Esophagus squamous epithelium (tissue), 5 donors: Measurements from ENCODE around the gene TM9SF1. TPM values are rescaled to one million over a fixed set of nuclear protein-coding genes. Genes with fewer than 3 reads are reported as not detected.

Source experiments
- DNase-seq: peaks from one replicate; lab custom pipeline; 2025; lab: John Stamatoyannopoulos, UW
- H3K27ac ChIP-seq, 4 donors: fragments of 200-600 bp; sonication (generic); one replicate each; pipeline ENCODE4 v1.5.1; 2016 to 2019; ENCODE audit warnings: mild to moderate bottlenecking in 1 of 4
- H3K27me3 ChIP-seq, 4 donors: fragments of 200-600 bp; sonication (generic); 1 replicate in 3 of 4; 2 replicates in 1 of 4; pipeline versions ENCODE4 v1.5.1 to v1.6.0; 2017 to 2021; ENCODE audit warnings: antibody characterized with exemption in 1 of 4
- H3K36me3 ChIP-seq, 3 donors: fragments of 200-600 bp; sonication (generic); one replicate each; pipeline ENCODE4 v1.5.1; 2016 to 2019
- H3K4me1 ChIP-seq, 3 donors: fragments of 200-600 bp; sonication (generic); one replicate each; pipeline ENCODE4 v1.5.1; 2017 to 2019
- H3K4me3 ChIP-seq, 4 donors: fragments of 200-600 bp; sonication (generic); 1 replicate in 3 of 4; 2 replicates in 1 of 4; pipeline ENCODE4 v1.5.1; 2016 to 2019; ENCODE audit warnings: mild to moderate bottlenecking in 2 of 4, moderate library complexity in 1 of 4
- H3K9me3 ChIP-seq, 3 donors: fragments of 200-600 bp; sonication (generic); one replicate each; pipeline ENCODE4 v1.5.1; 2016 to 2019
- POLR2A ChIP-seq, 4 donors: fragments of 450-650 bp; IDR thresholded peaks; one replicate each; pipeline ENCODE4 v1.6.1; 2017; ENCODE audit warnings: antibody characterized with exemption in 4 of 4, mild to moderate bottlenecking in 4 of 4, moderate library complexity in 3 of 4
- WGBS, 2 donors: methylation state at CpG; one replicate each; pipeline ENCODE4 v1.1.5; 2018; 5-methylcytosine and 5-hydroxymethylcytosine counted together
- intact Hi-C: fragments of 100-400 bp; cut with DNase I; formaldehyde crosslinking; loops from one replicate; pipeline ENCODE4 v1.15.0; 2022
- total RNA-seq, 4 donors: library from RNA; depleted of rRNA; stranded (reverse); fragments of >200 nt; gene quantifications; one replicate each; pipeline ENCODE4 v1.1.0, GENCODE V29; 2016
- TF ChIP-seq, protein P1 (sequence below), 6 experiments: fragments of 450-650 bp in 4 of 6; fragments of 200-600 bp in 2 of 6; sonication (generic) in 2 of 6; IDR thresholded peaks; one replicate each; pipeline ENCODE4 v1.5.1; 2016 to 2019; ENCODE audit warnings: antibody characterized with exemption in 6 of 6, mild to moderate bottlenecking in 4 of 6, moderate library complexity in 4 of 6
- donor health status: DM: yes; HTN: yes; CAD: no.

TM9SF1 gene
- total RNA-seq, 4 donors from 2014 or later = 36.4 to 51.3 (median 44.6) TPM

- peaks cover 21 to 63% (median 34%) of the 10 kb centered on the region in 3 donors for H3K4me1 ChIP-seq
- H3K27ac ChIP-seq = peak overlapping the region; percentile 92 to 98 (median 97)
- WGBS, 2 donors = 8 to 11% methylated on average over 4 to 8 of the region's 8 CpGs
- peaks cover 43 to 83% (median 49%) of the 10 kb centered on the region in 3 donors for H3K36me3 ChIP-seq
- no peak for TF ChIP-seq POLR2A (IDR thresholded peaks at IDR 0.05)
- TF ChIP-seq, protein P1, sequence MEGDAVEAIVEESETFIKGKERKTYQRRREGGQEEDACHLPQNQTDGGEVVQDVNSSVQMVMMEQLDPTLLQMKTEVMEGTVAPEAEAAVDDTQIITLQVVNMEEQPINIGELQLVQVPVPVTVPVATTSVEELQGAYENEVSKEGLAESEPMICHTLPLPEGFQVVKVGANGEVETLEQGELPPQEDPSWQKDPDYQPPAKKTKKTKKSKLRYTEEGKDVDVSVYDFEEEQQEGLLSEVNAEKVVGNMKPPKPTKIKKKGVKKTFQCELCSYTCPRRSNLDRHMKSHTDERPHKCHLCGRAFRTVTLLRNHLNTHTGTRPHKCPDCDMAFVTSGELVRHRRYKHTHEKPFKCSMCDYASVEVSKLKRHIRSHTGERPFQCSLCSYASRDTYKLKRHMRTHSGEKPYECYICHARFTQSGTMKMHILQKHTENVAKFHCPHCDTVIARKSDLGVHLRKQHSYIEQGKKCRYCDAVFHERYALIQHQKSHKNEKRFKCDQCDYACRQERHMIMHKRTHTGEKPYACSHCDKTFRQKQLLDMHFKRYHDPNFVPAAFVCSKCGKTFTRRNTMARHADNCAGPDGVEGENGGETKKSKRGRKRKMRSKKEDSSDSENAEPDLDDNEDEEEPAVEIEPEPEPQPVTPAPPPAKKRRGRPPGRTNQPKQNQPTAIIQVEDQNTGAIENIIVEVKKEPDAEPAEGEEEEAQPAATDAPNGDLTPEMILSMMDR (IDR thresholded peaks at IDR 0.05) = no peak
- no peaks in the 10 kb centered on the region for H3K9me3 ChIP-seq
- peak overlapping the region; percentile 61 to 80 (median 69) for H3K4me3 ChIP-seq
- no peak for DNase-seq
- no peaks in the 10 kb centered on the region for H3K27me3 ChIP-seq
- intact Hi-C loops = no loop called here
Observed at GRCh38 chr14:24162093-24162492, 33.1 kb downstream of the TM9SF1 start.

DNA sequence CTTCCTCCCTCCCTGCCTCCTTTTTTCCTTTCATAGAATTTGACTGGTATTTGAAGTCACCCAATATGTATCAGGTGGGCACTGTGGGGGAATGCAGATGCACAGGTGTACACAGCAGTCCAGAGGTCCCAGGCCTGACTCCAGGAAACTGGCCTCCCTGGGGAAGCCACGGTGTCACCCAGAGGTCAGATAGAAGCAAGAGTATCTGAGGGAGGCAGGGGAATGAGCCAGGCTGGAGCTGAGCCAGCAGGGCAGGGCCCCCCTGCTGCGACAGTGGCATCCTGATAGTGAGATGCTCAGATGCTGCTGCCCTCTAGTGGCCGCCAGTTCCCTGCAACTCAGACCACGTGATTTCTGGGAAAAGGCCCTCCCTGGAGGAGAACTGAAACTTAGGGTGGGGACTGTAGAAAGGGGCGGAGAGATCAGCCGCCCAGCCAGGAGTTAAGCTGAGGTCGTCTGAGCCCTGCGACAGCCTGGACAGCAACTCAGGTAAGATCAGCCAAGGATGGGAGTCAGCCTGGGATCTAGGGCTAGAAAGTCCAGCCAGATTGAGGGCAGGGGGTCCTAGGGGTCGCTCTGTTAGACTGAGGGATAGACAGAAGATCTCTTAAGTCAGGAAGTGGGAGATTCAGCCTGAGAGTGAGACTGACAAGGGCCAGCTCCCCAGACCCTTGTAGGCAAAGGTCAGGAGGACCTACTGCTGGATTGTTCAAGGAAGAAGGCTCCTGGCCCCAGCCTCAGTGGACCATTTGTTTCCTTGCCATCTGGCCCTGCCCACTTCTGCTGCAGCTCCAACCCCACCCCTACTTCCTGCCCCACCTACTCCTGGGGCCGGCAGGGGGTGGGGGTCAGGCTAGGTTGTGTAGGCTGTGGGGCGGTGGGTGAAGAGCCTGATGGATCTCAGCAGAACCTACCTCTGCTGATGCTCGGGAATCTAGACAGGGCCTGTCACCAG, 34.1 kb downstream of the TM9SF1 start, which contains the start of gene IRF9:
IRF9 (plus strand) TSS at position 416 of the 955 bp plus-strand sequence. CDS start 880 bp downstream, outside the sequence.
- peak; percentile 64 for DNase-seq
- Histone ChIP-seq H3K4me1 (peaks cover 21 to 67% (median 34%) of the 10 kb centered on the region in 3 donors), H3K9me3 (no peaks in the 10 kb centered on the region), H3K36me3 (peaks cover 46 to 83% (median 50%) of the 10 kb centered on the region in 3 donors), H3K27me3 (no peaks in the 10 kb centered on the region), H3K4me3 (peak within 1 kb of the TSS; percentile 61 to 80 (median 69)), H3K27ac (peak within 1 kb of the TSS; percentile 92 to 98 (median 97))
- intact Hi-C loops = no loop called here
- TF ChIP-seq, protein P1 (IDR thresholded peaks at IDR 0.05) = peak; percentile 93 to 99 (median 97)
- peak in 3 of 4 donors; percentile 31 to 77 (median 65) for TF ChIP-seq POLR2A (IDR thresholded peaks at IDR 0.05)
- WGBS, 2 donors = 0% methylated on average over 1 to 4 of the region's 12 CpGs

- TF ChIP-seq, protein P1 (IDR thresholded peaks at IDR 0.05) = no peak
- no peak for TF ChIP-seq POLR2A (IDR thresholded peaks at IDR 0.05)
- WGBS, 2 donors = 90% methylated on average over 2 of the region's 4 CpGs; no CpG with 5 or more reads in 1 of the 2 donors
- H3K27me3 ChIP-seq = no peaks in the 10 kb centered on the region
- H3K36me3 ChIP-seq = peaks cover 49 to 83% (median 52%) of the 10 kb centered on the region in 3 donors
- DNase-seq = no peak
- H3K4me3 ChIP-seq = no peak overlapping the region
- intact Hi-C loops = no loop called here
- peak overlapping the region; percentile 92 to 98 (median 97) for H3K27ac ChIP-seq
- H3K9me3 ChIP-seq = no peaks in the 10 kb centered on the region
- peaks cover 21 to 65% (median 34%) of the 10 kb centered on the region in 3 donors for H3K4me1 ChIP-seq
Observed at GRCh38 chr14:24160499-24160849, 34.8 kb downstream of the TM9SF1 start.

- peaks cover 49 to 83% (median 52%) of the 10 kb centered on the region in 3 donors for H3K36me3 ChIP-seq
- intact Hi-C loops = no loop called here
- 81 to 84% methylated on average over 7 to 9 of the region's 11 CpGs for WGBS, 2 donors
Observed at GRCh38 chr14:24159777-24160498, 35.3 kb downstream of the TM9SF1 start.

More at GRCh38 chr14:24159777-24160498, 35.3 kb downstream of the TM9SF1 start:
- Histone ChIP-seq H3K4me3 (no peak overlapping the region), H3K27me3 (no peaks in the 10 kb centered on the region), H3K27ac (peak overlapping the region; percentile 92 to 98 (median 97)), H3K4me1 (peaks cover 21 to 60% (median 34%) of the 10 kb centered on the region in 3 donors), H3K9me3 (no peaks in the 10 kb centered on the region)
- no peak for TF ChIP-seq POLR2A (IDR thresholded peaks at IDR 0.05)
- TF ChIP-seq, protein P1 (IDR thresholded peaks at IDR 0.05) = no peak
- no peak for DNase-seq
